ENCODE measurements around the gene ZNF189. TPM values are rescaled to one million over a fixed set of nuclear protein-coding genes. Genes with fewer than 3 reads are reported as not detected.

The ZNF189 gene
- total RNA-seq, 1 donor from 2014 or later, result 11.7 TPM

GRCh38 chr9:101440714-101441230, 42.1 kb downstream of the ZNF189 start:
- Mint-ChIP-seq H3K36me3 (ENCODE audit: low read depth) (no peaks in the 10 kb centered on the region), H3K27me3 (peaks cover 16% of the 10 kb centered on the region), H3K4me3 (no peak overlapping the region), H3K27ac (no peak overlapping the region), H3K9me3 (no peaks in the 10 kb centered on the region), H3K4me1 (peaks cover 4% of the 10 kb centered on the region)
- DNase-seq, result no peak
- intact Hi-C loops (cut with micrococcal nuclease), result no loop called here

DNA sequence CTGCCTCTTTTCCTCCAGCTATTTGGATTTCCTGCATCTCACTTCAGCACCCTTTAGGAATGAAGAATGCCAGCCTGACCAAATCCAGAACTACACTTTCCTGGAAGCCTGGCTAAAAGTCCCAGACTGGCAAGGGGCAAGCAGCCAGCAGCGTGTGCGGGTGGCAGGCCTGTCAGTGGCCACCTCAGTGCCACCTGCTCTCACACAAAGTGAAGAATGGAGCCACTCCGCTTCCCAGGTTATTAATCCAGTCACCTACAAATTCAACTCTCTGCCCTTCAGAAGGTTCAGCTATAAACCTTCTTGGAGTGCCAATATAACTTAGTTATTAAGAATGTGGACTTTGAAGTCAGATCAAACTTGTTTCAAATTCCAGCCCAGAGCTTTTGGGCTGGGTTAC, 43.7 kb downstream of the ZNF189 start:
- intact Hi-C loops (cut with micrococcal nuclease), result no loop called here
- no peak overlapping the region for H3K4me3 Mint-ChIP-seq
- peaks cover 23% of the 10 kb centered on the region for H3K27me3 Mint-ChIP-seq
- H3K9me3 Mint-ChIP-seq, result no peaks in the 10 kb centered on the region
- H3K36me3 Mint-ChIP-seq (ENCODE audit: low read depth), result no peaks in the 10 kb centered on the region
- H3K4me1 Mint-ChIP-seq, result peaks cover 4% of the 10 kb centered on the region
- no peak for DNase-seq
- no peak overlapping the region for H3K27ac Mint-ChIP-seq

GRCh38 chr9:101442736-101443135, 44.1 kb downstream of the ZNF189 start:
- no peak for DNase-seq
- no peak overlapping the region for H3K4me3 Mint-ChIP-seq
- peaks cover 4% of the 10 kb centered on the region for H3K4me1 Mint-ChIP-seq
- H3K27me3 Mint-ChIP-seq, result peaks cover 21% of the 10 kb centered on the region
- H3K9me3 Mint-ChIP-seq, result no peaks in the 10 kb centered on the region
- intact Hi-C loops (cut with micrococcal nuclease), result no loop called here
- no peaks in the 10 kb centered on the region for H3K36me3 Mint-ChIP-seq (ENCODE audit: low read depth)
- H3K27ac Mint-ChIP-seq, result no peak overlapping the region

DNA sequence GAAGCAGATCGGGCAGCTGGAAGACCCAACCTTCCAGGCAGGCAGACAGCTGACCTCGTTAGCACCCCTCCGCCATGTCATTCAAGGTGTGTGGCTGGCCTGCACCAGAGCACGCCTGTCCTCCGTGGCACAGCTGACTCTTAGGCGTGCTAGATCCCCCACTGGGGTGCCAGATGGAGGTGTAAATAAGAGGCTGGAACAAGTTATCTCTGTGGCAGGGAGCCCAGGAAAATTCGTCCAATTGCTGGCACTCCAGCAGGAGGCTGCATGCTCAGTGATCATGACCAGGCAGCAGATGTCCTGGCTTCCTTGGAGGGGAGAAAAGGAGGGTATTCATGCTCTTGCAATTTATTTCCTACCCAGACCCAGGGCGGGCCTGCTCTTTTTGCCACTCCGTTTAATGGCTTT, 44.7 kb downstream of the ZNF189 start:
- intact Hi-C loops (cut with micrococcal nuclease), result no loop called here
- H3K4me3 Mint-ChIP-seq, result no peak overlapping the region
- no peak for DNase-seq
- H3K4me1 Mint-ChIP-seq, result peaks cover 4% of the 10 kb centered on the region
- no peak overlapping the region for H3K27ac Mint-ChIP-seq
- H3K36me3 Mint-ChIP-seq (ENCODE audit: low read depth), result no peaks in the 10 kb centered on the region
- H3K9me3 Mint-ChIP-seq, result no peaks in the 10 kb centered on the region
- peaks cover 22% of the 10 kb centered on the region for H3K27me3 Mint-ChIP-seq

DNA sequence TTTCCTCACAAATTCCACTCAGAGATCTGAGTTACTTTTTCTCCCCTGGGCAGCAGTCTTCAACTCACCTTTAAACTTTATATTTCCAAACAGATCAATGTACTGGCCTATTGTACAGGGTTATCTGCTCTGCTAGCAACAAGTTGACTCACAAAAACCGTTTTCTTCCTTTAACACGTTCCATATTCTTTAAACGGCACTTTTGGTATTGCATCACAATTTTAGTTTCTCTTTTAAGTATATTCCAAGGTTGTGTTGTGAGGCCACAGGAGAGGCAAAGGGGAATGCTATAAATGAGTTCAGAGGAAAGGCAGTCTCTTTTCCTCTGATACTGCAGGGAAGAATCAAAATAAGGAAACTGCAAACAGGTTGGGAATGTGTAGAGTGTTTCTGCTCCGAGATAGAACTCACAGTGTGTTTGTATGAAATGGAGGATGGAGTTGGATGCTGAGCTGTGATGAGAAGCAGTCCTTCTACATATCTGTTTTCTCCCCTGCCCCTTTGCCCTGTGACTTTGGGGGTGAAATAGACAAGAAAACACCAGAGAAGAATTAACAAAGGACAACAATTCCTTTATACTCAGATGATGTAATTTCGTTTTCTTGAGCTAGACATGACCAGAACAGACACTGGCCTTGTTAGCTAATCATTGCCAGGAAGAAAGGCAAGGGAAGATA, 46.8 kb downstream of the ZNF189 start:
- no peak for DNase-seq
- peaks cover 11% of the 10 kb centered on the region for H3K4me1 Mint-ChIP-seq
- H3K27ac Mint-ChIP-seq, result no peak overlapping the region
- peaks cover 36% of the 10 kb centered on the region for H3K27me3 Mint-ChIP-seq
- no peak overlapping the region for H3K4me3 Mint-ChIP-seq
- no peaks in the 10 kb centered on the region for H3K9me3 Mint-ChIP-seq
- intact Hi-C loops (cut with micrococcal nuclease), result no loop called here
- H3K36me3 Mint-ChIP-seq (ENCODE audit: low read depth), result no peaks in the 10 kb centered on the region

DNA sequence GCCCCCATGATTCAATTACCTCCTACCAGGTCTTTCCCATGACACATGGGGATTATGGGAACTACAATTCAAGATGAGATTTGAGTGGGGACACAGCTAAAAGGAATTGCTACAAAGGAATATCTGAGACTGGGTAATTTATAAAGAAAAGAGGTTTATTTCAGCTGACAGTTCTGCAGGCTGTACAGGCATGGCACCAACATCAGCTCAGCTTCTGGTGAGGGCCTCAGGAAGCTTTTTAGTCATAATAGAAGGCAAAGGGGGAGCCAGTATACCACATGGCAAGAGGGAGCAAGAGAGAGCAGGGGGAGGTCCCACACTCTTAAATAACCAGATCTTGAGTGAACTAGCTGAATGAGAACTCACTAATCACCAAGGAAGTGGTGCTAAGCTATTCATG, 48.1 kb downstream of the ZNF189 start:
- Mint-ChIP-seq H3K36me3 (ENCODE audit: low read depth) (no peaks in the 10 kb centered on the region), H3K27me3 (peaks cover 44% of the 10 kb centered on the region), H3K4me1 (peaks cover 11% of the 10 kb centered on the region), H3K27ac (no peak overlapping the region), H3K4me3 (no peak overlapping the region), H3K9me3 (no peaks in the 10 kb centered on the region)
- intact Hi-C loops (cut with micrococcal nuclease), result no loop called here
- no peak for DNase-seq

- H3K4me3 Mint-ChIP-seq, result peak overlapping the region; percentile 68
- H3K27ac Mint-ChIP-seq, result no peak overlapping the region
- H3K27me3 Mint-ChIP-seq, result peaks cover 47% of the 10 kb centered on the region
- intact Hi-C loops (cut with micrococcal nuclease), result no loop called here
- H3K4me1 Mint-ChIP-seq, result peaks cover 11% of the 10 kb centered on the region
- DNase-seq, result no peak
- no peaks in the 10 kb centered on the region for H3K9me3 Mint-ChIP-seq
- no peaks in the 10 kb centered on the region for H3K36me3 Mint-ChIP-seq (ENCODE audit: low read depth)
These were observed 50.0 kb downstream of the ZNF189 start for GRCh38 chr9:101448680-101449070.

- Mint-ChIP-seq H3K4me1 (peaks cover 11% of the 10 kb centered on the region), H3K9me3 (no peaks in the 10 kb centered on the region), H3K27me3 (peaks cover 47% of the 10 kb centered on the region), H3K36me3 (ENCODE audit: low read depth) (no peaks in the 10 kb centered on the region), H3K4me3 (peak overlapping the region; percentile 63), H3K27ac (no peak overlapping the region)
- intact Hi-C loops (cut with micrococcal nuclease), result no loop called here
- peak; percentile 78 for DNase-seq
These were observed 50.5 kb downstream of the ZNF189 start for GRCh38 chr9:101449071-101449721.

GRCh38 chr9:101450931-101451330, 52.3 kb downstream of the ZNF189 start:
- intact Hi-C loops (cut with micrococcal nuclease), result no loop called here

DNA sequence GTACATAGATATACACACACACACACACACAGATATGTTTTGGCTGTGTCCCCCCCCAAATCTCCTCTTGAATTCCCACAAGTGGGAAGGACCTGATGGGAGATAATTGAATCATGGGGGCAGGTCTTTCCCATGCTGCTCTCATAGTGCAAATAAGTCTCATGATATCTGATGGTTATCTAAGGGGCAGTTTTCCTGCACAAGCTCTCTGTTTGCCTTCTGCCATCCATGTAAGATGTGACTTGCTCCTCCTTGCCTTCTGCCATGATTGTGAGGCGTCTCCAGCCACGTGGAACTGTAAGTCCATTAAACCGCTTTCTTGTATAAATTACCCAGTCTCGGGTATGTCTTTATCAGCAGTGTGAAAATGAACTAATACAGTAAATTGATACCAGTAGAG, 52.8 kb downstream of the ZNF189 start:
- intact Hi-C loops (cut with micrococcal nuclease), result no loop called here
- Mint-ChIP-seq H3K36me3 (ENCODE audit: low read depth) (no peaks in the 10 kb centered on the region), H3K4me1 (peaks cover 7% of the 10 kb centered on the region), H3K9me3 (no peaks in the 10 kb centered on the region), H3K4me3 (no peak overlapping the region), H3K27me3 (peaks cover 38% of the 10 kb centered on the region), H3K27ac (no peak overlapping the region)
- no peak for DNase-seq

More at GRCh38 chr9:101450931-101451330, 52.3 kb downstream of the ZNF189 start:
- H3K4me3 Mint-ChIP-seq, result no peak overlapping the region
- H3K27me3 Mint-ChIP-seq, result peaks cover 40% of the 10 kb centered on the region
- H3K4me1 Mint-ChIP-seq, result peaks cover 7% of the 10 kb centered on the region
- no peaks in the 10 kb centered on the region for H3K9me3 Mint-ChIP-seq
- no peak for DNase-seq
- H3K36me3 Mint-ChIP-seq (ENCODE audit: low read depth), result no peaks in the 10 kb centered on the region
- H3K27ac Mint-ChIP-seq, result no peak overlapping the region

DNA sequence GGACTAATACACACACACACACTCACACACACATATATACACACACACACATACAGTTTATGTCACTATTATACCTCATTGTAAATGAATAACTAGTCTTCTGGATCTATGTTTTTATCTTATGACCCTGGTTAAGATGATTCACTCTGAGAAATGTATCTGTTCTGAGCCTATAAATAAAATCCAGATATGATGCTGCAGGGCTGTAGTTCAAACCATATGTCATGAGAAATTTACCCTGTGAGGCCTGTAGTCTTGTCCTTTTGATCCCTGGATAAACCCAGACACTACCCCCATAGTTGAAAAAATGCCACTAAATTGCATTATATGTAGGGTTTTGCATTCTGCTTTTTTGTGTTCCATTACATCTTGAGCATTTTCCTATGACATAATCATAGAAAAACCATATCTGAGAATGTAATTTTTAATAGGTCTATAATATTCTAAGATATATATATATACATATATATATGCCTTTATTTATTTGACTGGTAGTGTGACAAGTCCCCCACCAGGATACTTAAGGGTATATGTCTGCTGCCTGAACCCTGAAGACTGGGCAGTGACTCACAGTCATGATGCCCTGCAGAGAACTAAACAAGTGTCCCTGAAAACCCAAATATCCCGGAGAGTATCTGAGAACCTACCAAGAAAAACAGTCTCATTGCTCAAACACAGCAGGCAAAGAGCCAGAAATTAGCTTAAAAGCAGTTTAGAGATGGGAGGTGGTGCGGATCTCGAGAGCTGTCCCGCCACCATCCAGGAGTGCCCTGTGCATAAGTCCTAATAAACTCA, 55.3 kb downstream of the ZNF189 start:
- H3K4me3 Mint-ChIP-seq, result no peak overlapping the region
- H3K36me3 Mint-ChIP-seq (ENCODE audit: low read depth), result no peaks in the 10 kb centered on the region
- H3K27me3 Mint-ChIP-seq, result peaks cover 29% of the 10 kb centered on the region
- no peak overlapping the region for H3K27ac Mint-ChIP-seq
- no peak for DNase-seq
- H3K9me3 Mint-ChIP-seq, result no peaks in the 10 kb centered on the region
- intact Hi-C loops (cut with micrococcal nuclease), result no loop called here
- H3K4me1 Mint-ChIP-seq, result peaks cover 3% of the 10 kb centered on the region

DNA sequence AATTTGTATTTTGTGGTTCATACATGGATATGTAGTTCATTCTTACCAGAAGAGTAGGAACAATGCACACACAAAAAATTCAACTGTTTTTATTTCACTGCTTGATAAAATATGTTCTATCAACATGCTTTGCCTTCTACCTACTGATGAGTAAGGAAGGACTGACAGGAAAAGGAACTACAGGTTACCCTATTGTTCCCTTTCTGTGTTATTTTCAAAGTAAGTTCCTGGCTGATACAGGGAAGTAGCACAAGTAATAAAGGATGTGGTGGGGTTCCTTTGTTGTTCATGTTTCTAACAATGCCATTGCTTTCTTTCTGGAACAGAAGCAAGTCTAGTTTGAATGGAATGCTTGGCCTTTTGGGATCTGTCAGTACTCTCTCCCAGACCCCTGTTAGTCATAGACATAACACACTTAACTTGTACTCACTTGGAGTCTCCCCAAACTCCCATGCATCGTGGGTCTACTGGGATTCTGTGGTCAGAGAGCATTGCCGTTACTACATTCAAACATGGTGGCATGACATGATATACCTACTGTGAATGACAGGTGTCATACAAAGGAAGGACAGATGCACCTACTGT, 57.1 kb downstream of the ZNF189 start:
- DNase-seq, result no peak
- Mint-ChIP-seq H3K27ac (no peak overlapping the region), H3K27me3 (peaks cover 16% of the 10 kb centered on the region), H3K4me3 (no peak overlapping the region), H3K4me1 (no peaks in the 10 kb centered on the region), H3K36me3 (ENCODE audit: low read depth) (no peaks in the 10 kb centered on the region), H3K9me3 (no peaks in the 10 kb centered on the region)
- intact Hi-C loops (cut with micrococcal nuclease), result loop anchor here (5.0 kb wide), 1 partner anchor 53 kb away; no protein-coding TSS in a partner anchor

- no peak for DNase-seq
- intact Hi-C loops (cut with micrococcal nuclease), result loop anchor here (5.0 kb wide), 1 partner anchor 55 kb away; no protein-coding TSS in a partner anchor
- H3K27me3 Mint-ChIP-seq, result peaks cover 10% of the 10 kb centered on the region
- H3K9me3 Mint-ChIP-seq, result no peaks in the 10 kb centered on the region
- H3K4me1 Mint-ChIP-seq, result no peaks in the 10 kb centered on the region
- H3K27ac Mint-ChIP-seq, result no peak overlapping the region
- H3K4me3 Mint-ChIP-seq, result no peak overlapping the region
- H3K36me3 Mint-ChIP-seq (ENCODE audit: low read depth), result no peaks in the 10 kb centered on the region
These were observed 58.4 kb downstream of the ZNF189 start for GRCh38 chr9:101457003-101457402.

Measured in activated CD4-positive, alpha-beta T cell treated with anti-CD3 and anti-CD28 coated beads, Interleukin-2, amount 10 ng/mL, durations not matched to agents 24 days and 14 days (primary cell).